GM18909 (cell line): ENCODE results near the gene APPL2.

ENCODE experiments used
- ATAC-seq: cut with Tn5 transposase; IDR thresholded peaks from one replicate; pipeline ENCODE4 v1.9.1; 2021; ENCODE audit warnings: mild to moderate bottlenecking; ENCODE audit not compliant: unreplicated experiment, poor library complexity

APPL2 gene

GRCh38 chr12:105223884-105224283 lies 12.1 kb downstream of the APPL2 start:
- ATAC-seq: no peak

- no peak for ATAC-seq
These were observed 12.6 kb downstream of the APPL2 start for GRCh38 chr12:105223352-105223845.

GRCh38 chr12:105222726-105223351 lies 13.1 kb downstream of the APPL2 start:
- ATAC-seq: no peak

GRCh38 chr12:105222284-105222655 lies 13.7 kb downstream of the APPL2 start:
- ATAC-seq: no peak

GRCh38 chr12:105221583-105222283 lies 14.2 kb downstream of the APPL2 start:
- no peak for ATAC-seq

- no peak for ATAC-seq
These were observed 15.1 kb downstream of the APPL2 start for GRCh38 chr12:105220929-105221290.

GRCh38 chr12:105220150-105220928 lies 15.6 kb downstream of the APPL2 start:
- ATAC-seq: no peak

- no peak for ATAC-seq
These were observed 16.5 kb downstream of the APPL2 start for GRCh38 chr12:105219261-105220028.

GRCh38 chr12:105218434-105218833 lies 17.5 kb downstream of the APPL2 start:
- no peak for ATAC-seq

- ATAC-seq: no peak
These were observed 21.2 kb downstream of the APPL2 start for GRCh38 chr12:105214670-105215375.

GRCh38 chr12:105214148-105214547 lies 21.8 kb downstream of the APPL2 start:
- ATAC-seq: no peak

- no peak for ATAC-seq
These were observed 23.5 kb downstream of the APPL2 start for GRCh38 chr12:105212438-105212837.

GRCh38 chr12:105209091-105209490 lies 26.9 kb downstream of the APPL2 start:
- no peak for ATAC-seq

- ATAC-seq: no peak
These were observed 29.1 kb downstream of the APPL2 start for GRCh38 chr12:105206686-105207374.

- no peak for ATAC-seq
These were observed 30.5 kb downstream of the APPL2 start for GRCh38 chr12:105205322-105206048.

GRCh38 chr12:105204916-105205315 lies 31.1 kb downstream of the APPL2 start:
- ATAC-seq: no peak

- ATAC-seq: no peak
These were observed 31.8 kb downstream of the APPL2 start for GRCh38 chr12:105204127-105204526.

GRCh38 chr12:105202202-105202601 lies 33.8 kb downstream of the APPL2 start:
- ATAC-seq: no peak

- no peak for ATAC-seq
These were observed 34.7 kb downstream of the APPL2 start for GRCh38 chr12:105201299-105201698.
